ENCODE measurements around the gene ARHGAP31. TPM values are rescaled to one million over a fixed set of nuclear protein-coding genes. Genes with fewer than 3 reads are reported as not detected.

The ARHGAP31 gene
- total and polyA plus RNA-seq, 2 of the 8 experiments (the other 6 are each of a cell fraction or from before 2014, with no cell fraction given), result 1.1 to 7.6 TPM

DNA sequence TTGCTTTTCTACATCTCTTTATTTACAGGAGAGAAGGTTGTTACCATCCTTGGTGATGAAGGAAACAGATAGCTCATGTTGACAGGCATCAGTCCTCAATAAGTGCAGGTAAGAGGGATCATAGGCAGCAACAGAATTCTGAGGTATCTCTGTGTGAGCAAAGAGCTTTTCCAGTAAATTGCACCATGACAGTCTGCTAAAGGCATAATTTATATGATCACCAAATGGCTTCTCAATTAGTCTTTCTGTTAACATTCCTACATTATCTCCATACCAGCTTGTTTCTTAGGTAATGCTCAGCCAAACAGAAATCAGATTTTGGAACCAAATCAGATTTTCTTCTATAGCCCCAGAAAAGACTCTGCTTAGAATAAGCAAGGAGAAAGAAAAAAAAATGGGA lies 3.6 kb upstream of the ARHGAP31 start:
- H2BK120ac ChIP-seq (replicated peaks; ENCODE audit: low read depth, low read length), result no peak overlapping the region
- no peak overlapping the region for H2BK12ac ChIP-seq (ENCODE audit: low read depth, low read length)
- no peaks in the 10 kb centered on the region for H3K36me3 ChIP-seq (ENCODE audit: control insufficient read depth in 2 of 4, insufficient read depth in 4 of 4, low read length in 3 of 4)
- H4K20me1 ChIP-seq (replicated peaks in 1 of 2; ENCODE audit: control insufficient read depth in 1 of 2, insufficient read depth in 2 of 2, low read length in 2 of 2), result no peaks in the 10 kb centered on the region
- H2AK5ac ChIP-seq (ENCODE audit: low read depth, low read length), result no peak overlapping the region
- ChIA-PET CTCF (ENCODE audit: partially characterized antibody) (interaction anchor here (0.8 to 2.1 kb wide), 8 partner anchors 8 to 406 kb away, joined by 3 to 6 read pairs (median 4); no protein-coding TSS in a partner anchor), POLR2A (ENCODE audit: partially characterized antibody) (interaction anchor here (0.7 to 1.2 kb wide), 4 partner anchors 11 to 63 kb away, joined by 3 to 6 read pairs (median 3); no protein-coding TSS in a partner anchor)
- H3K4me2 ChIP-seq (ENCODE audit: insufficient read depth in 1 of 2, low read depth in 2 of 2, low read length in 2 of 2), result no peak overlapping the region
- no peak overlapping the region for H2BK20ac ChIP-seq (ENCODE audit: low read length)
- no peak overlapping the region for H3K27ac ChIP-seq (ENCODE audit: low read depth, low read length)
- no peak overlapping the region for H3K9ac ChIP-seq (replicated peaks in 1 of 4; ENCODE audit: extremely low read depth in 1 of 4, low read depth in 3 of 4, low read length in 3 of 4)
- no peak overlapping the region for H3K4ac ChIP-seq (replicated peaks; ENCODE audit: insufficient read length, low read depth, low read length)
- H3K79me1 ChIP-seq (ENCODE audit: low read depth, low read length), result no peaks in the 10 kb centered on the region
- no peak overlapping the region for H3K14ac ChIP-seq (ENCODE audit: insufficient read length)
- H3K27me3 ChIP-seq (replicated peaks in 1 of 4; ENCODE audit: control insufficient read depth in 3 of 4, extremely low read depth in 1 of 4, insufficient read depth in 3 of 4, low read length in 3 of 4), result peaks cover 0 to 22% (median 13%) of the 10 kb centered on the region in 4 experiments; a peak in 4 of 7 replicates
- no peak overlapping the region for H3K18ac ChIP-seq (ENCODE audit: extremely low read depth, low read length)
- no peak overlapping the region for H4K8ac ChIP-seq (ENCODE audit: extremely low read depth, insufficient read depth, low read length)
- no peak overlapping the region for H2AFZ ChIP-seq (ENCODE audit: low read length)
- H4K5ac ChIP-seq (ENCODE audit: insufficient read length, low read depth, low read length), result no peak overlapping the region
- no peaks in the 10 kb centered on the region for H3K9me3 ChIP-seq (ENCODE audit: insufficient read depth in 2 of 2, low read depth in 1 of 2, low read length in 1 of 2)
- no peaks in the 10 kb centered on the region for H3K79me2 ChIP-seq (ENCODE audit: control insufficient read depth in 1 of 2, insufficient read depth in 2 of 2, low read length in 2 of 2)
- H2BK15ac ChIP-seq (ENCODE audit: low read length), result no peak overlapping the region
- no peak overlapping the region for H3K4me3 ChIP-seq (ENCODE audit: extremely low read depth in 1 of 4, insufficient read depth in 2 of 4, low read depth in 3 of 4, low read length in 4 of 4)
- no peak overlapping the region for H3K56ac ChIP-seq (replicated peaks; ENCODE audit: insufficient read length, low read depth, low read length)
- DNase-seq (ENCODE audit: low read depth in 1 of 2, low spot score in 2 of 2) (no peak), FAIRE-seq (no peak)
- H3K23me2 ChIP-seq (ENCODE audit: low read depth, low read length), result peaks cover 14% of the 10 kb centered on the region; the same call in 1 of the 2 replicates
- peaks cover 2 to 11% (median 6%) of the 10 kb centered on the region in 4 experiments for H3K4me1 ChIP-seq (replicated peaks in 1 of 4; ENCODE audit: control insufficient read depth in 3 of 4, insufficient read depth in 4 of 4, low read length in 3 of 4)
- no peak overlapping the region for H2BK5ac ChIP-seq (ENCODE audit: low read depth, low read length)
- no peak overlapping the region for H3K23ac ChIP-seq (ENCODE audit: insufficient read length)
- no peak overlapping the region for H4K91ac ChIP-seq (replicated peaks; ENCODE audit: insufficient read length, low read length)
- TF ChIP-seq FOSL1 (IDR thresholded peaks at IDR 0.05; ENCODE audit: insufficient read depth, low read depth, low read length) (no peak), SIRT6 (IDR thresholded peaks at IDR 0.05; ENCODE audit: low read length) (no peak), BACH1 (IDR thresholded peaks at IDR 0.05; ENCODE audit: low read length) (no peak), YY1 (IDR thresholded peaks at IDR 0.05; ENCODE audit: low read depth, low read length) (no peak), CTCF (IDR thresholded peaks at IDR 0.05; ENCODE audit: control extremely low read depth in 1 of 3, insufficient read depth in 1 of 3, low read depth in 1 of 3, low read length in 3 of 3) (no peak), ATF2 (IDR thresholded peaks at IDR 0.05; ENCODE audit: low read length) (no peak), MAFK (IDR thresholded peaks at IDR 0.05; ENCODE audit: low read depth, low read length) (no peak), CTBP2 (IDR thresholded peaks at IDR 0.05; ENCODE audit: borderline replicate concordance, insufficient read depth, insufficient read length, low read length) (no peak)

Data from H1 (cell line).